GM04504 (cell line): ENCODE measurements around the gene LRP2.

Source experiments
- DNase-seq: peaks from one replicate; pipeline ENCODE4 v3.0.0-alpha.2; 2012; ENCODE audit warnings: low read depth

Gene LRP2

DNA sequence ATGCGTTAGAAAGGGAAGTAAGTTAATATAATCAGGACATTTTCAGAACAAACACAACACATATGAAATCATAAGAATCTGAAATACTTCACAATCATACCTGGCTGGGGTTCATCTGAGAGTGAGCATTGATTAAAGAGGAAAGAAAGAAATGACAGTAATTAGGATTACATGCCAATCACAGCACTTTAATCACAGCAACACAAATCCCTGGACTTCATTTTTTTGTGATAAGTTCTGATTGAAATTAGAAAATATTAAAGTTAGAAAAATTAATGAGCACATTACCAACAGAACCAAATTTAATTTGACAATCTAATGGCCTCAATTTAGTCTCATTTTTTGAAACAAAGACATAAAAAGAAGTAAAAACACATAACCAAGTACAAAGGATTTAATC lies 121.9 kb downstream of the LRP2 start:
- DNase-seq = no peak

GRCh38 chr2:169237939-169238338 lies 124.4 kb downstream of the LRP2 start:
- no peak for DNase-seq

DNA sequence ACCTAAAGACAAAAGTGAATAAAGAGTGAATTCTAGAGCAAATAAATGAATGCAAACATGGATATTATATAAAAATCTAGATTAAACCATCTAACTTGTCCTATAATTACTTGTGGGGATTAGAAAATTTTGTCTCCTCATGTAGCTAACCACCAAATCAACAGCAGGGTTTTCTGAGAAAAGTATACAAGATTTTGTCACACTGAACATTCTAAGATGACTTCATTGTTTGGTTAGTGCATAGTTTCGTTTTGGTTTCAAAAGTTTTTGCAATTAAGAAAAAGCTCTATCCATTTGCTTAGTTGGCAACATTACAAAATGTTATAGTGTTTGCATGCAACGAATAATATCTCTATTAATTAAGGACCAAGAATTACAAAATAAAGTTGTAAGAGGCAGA lies 125.0 kb downstream of the LRP2 start:
- no peak for DNase-seq

DNA sequence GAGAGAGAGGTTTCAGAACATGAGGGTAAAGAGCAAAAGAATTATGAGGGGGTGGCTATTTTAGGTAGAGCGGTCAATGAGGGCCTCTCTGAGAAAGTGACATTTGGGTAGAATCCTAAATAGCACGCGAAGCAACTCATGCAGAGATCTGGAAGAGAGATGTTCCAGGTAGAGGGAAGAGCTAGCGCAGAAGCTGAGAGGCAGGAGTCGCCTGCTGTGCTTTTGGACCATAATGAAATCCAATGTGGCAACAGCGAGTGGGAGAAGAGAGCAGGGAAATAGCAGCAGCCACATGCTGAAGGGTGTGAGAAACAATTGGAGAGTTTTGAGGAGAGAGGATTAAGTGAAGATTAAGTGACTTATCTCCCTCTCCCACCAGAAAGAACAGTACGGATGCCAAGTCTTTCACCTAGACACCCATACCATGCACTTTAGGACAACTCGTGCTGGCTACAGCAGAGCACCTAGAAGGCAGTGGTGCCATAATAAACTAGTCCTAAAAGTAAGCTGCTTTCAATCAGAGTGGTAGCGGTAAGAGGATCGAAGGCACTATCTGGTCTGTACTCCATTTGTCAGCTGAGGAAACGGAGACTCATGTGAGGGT lies 129.7 kb downstream of the LRP2 start:
- DNase-seq = no peak

DNA sequence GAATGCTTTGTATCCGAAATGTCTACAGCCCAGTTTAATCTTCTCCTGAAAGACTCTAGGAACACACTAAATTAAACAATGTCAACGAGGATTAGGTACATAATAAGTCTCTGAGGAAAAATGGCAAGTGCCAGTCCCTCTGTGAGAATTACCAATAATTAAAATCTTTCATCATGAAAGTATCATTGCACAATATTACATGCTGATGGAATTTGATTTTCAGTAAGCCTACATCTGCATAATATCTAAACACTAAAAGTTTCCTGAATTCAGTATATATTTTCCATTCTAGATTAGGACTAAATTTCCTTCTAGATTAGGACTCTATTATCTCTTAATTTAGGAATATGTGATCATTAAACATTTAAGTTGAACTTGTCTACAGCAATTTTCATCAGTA lies 132.1 kb downstream of the LRP2 start:
- DNase-seq = no peak

GRCh38 chr2:169229590-169229989 lies 132.7 kb downstream of the LRP2 start:
- no peak for DNase-seq

- no peak for DNase-seq
Observed at GRCh38 chr2:169225906-169226305, 136.4 kb downstream of the LRP2 start.

DNA sequence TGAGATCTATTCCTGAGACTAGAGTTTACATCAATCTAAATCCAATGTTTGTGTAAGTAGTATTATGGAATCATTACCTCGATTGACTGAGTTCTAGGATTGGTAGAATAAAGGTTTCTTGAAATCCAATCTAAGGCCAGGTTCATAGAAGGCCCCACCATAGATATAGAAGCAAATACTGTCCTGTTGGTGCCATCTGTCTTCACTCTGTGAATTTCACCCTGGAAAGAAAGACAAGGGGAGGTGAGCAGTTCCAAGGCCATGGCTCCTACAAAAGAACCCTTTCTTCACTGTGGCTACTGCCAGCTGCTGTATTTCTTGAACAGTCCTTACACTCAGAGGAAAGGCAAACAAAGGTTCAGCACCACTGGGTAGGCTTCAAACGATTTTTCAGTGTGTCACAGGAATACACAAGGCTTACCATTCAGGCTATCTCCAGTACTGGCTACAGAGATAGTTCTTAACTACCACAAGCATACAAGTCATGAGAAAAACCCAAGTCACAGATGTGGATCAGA lies 137.0 kb downstream of the LRP2 start:
- no peak for DNase-seq

GRCh38 chr2:169222665-169223064 lies 139.7 kb downstream of the LRP2 start:
- DNase-seq = no peak

DNA sequence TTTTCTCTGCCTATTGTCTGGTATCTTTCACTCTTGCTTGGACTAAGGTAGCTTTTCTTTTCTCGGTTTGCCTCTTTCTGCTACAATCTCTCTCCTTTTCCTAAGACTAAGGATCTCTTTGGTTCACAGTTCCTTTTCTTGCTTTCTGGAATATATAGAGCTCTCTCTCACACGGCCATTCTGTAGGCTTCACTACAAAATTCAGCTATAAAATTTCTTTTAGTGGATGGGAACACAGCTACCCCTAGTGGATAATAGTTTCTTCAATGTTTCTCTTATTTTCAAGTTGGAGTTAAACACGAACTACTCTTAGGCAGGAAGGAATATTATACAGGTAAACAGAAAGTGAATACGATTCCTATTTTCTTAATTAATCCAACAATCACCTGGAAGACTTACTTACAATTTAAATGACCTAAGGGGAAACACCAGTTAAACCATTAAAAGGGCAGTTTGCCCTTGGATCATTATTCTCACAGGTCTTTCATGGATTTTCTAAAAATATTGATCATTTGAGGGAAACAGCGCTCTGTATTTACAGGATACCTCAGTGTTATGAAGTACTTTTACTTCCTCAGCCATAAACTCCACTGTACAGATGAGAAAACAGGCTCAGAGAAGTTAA lies 140.5 kb downstream of the LRP2 start:
- DNase-seq = no peak

GRCh38 chr2:169210917-169211316 lies 151.4 kb downstream of the LRP2 start:
- DNase-seq = no peak

GRCh38 chr2:169208026-169208425 lies 154.3 kb downstream of the LRP2 start:
- DNase-seq = no peak

GRCh38 chr2:169205176-169205575 lies 157.2 kb downstream of the LRP2 start:
- no peak for DNase-seq

DNA sequence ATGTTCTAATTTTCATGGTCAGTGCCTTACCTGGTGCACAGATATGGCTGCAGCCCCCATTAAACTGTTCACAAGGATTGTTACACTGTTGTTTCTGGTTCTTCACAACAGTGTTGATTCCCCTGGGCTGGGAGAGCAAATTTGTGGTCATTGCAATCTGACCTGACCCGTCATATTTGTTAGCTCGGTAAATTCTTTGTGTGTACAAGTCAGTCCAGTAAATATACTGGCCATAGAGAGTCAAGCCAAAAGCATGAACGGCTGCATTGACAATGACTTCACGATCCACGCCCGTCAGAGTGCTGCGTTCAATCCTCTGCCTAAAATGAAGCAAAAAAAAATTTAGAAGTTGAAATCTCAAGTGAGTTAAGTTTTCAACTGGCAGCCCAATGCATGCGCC lies 158.4 kb downstream of the LRP2 start:
- no peak for DNase-seq

- DNase-seq = no peak
Observed at GRCh38 chr2:169200756-169201155, 161.6 kb downstream of the LRP2 start.

DNA sequence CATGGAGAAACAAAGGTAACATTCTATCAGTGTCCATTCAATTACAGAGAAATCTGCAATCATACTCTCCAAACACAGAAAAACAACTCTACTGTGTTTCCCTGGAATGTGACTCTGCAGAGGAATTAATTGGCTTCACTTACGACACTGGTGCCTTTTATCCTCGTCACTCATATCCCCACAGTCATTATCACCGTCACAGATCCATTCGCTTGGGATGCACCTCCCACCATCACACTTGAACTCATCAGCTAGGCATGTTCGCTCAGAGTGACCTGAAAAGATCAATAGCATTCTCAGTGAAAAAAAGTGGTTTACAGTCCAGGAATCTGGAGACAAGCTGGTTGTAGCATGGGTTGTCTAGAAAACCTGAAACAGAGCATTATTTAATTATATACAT lies 168.7 kb downstream of the LRP2 start:
- no peak for DNase-seq

DNA sequence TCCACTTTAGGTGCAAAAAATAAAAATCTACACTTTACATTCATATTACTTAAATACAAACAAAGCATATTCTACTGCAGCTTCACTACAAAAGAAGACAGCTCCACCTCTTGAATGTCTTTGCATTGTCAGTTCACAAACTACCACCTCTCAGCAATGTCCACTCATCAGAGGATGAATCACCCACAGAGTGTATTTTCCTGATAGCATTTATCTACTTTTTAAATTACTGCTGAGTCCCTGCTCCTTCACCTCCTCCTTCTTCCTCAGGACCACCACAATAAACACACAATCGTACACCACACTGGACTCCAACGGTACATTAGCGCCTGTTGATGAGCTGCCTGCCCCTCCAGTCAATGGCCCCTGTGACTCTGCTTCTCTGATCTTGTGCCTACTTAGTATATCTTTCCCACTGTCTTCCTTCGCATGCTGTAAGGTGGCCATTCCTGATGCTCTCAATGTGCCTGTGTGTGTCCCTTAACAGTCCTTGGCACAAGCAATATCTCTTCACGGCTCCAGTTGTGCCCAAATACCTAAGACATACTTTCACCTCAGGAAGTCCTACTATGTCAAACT lies 172.0 kb downstream of the LRP2 start:
- no peak for DNase-seq

DNA sequence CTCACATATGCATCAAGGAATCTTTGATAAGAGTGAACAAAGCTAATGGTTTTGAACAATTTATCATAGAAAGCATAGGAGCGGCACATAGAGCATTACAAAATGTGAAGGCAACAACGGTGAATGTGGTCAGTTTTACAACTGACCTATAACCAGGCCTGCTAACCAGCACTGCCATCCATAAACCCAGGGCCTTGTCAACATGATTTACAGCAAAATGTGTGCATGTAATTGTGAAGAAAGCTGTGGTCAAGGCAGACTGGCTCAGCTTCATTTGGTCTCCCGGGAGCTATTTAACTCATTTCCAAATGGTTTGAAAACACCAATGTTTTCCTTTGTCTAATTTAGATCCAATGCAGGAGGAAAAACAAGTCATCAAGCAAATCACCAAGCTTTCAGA lies 173.2 kb downstream of the LRP2 start:
- no peak for DNase-seq

DNA sequence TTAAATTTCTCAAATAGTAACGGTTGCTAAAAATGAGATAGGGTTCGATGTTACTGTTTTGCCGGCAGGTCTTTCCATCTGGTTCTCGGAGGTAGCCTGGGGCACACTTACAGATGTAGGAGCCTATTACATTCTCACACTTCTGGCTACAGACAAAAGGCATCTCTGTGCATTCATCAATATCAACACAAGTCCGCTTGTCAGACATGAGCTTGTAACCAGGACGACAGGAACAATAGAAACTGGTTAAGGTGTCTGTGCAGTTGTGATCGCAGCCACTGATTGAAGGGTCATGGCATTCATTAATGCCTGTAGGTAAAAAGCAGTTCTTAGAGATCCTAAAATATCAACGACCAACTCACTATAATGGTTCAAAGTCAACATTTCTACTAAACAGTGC lies 176.6 kb downstream of the LRP2 start:
- no peak for DNase-seq

DNA sequence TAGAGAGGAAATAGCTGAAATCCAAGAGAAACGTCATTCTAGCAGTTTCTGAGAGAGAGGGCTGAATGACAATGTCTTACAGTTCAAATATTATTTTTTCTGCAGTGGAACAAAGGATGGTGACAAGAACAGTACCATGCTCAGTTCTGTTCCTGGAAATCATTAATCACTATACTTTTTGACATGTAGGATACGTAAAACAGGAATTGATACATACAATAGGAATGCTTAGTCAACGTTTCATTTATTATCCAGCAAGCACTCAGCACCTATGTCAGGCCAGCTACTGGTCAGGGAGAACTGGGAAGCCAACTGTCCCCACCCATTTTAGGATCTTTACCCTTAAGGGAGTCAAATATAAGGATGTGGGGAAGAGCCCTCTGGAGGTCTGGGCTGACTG lies 178.3 kb downstream of the LRP2 start:
- DNase-seq = no peak

GRCh38 chr2:169182573-169182972 lies 179.8 kb downstream of the LRP2 start:
- no peak for DNase-seq

- no peak for DNase-seq
Observed at GRCh38 chr2:169178804-169179390, 183.4 kb downstream of the LRP2 start.

GRCh38 chr2:169178364-169178763 lies 184.0 kb downstream of the LRP2 start:
- DNase-seq = no peak
